LHCN-M2 (cell line): Measurements from ENCODE around the gene COL17A1. TPM values are rescaled to one million over a fixed set of nuclear protein-coding genes. Genes with fewer than 3 reads are reported as not detected.

Source experiments
- DNase-seq: peaks from one replicate; pipeline ENCODE4 v3.0.0-alpha.2; 2012; ENCODE audit warnings: low read depth
- total RNA-seq: library from RNA; depleted of rRNA; stranded (reverse); fragments of >200 nt; gene quantifications from 2 replicates; pipeline ENCODE4 v1.2.3, GENCODE V29; 2014

COL17A1 gene
- total RNA-seq, 1 experiment from 2014 or later = not detected

GRCh38 chr10:104053201-104053600, 32.5 kb downstream of the COL17A1 start:
- DNase-seq = no peak

DNA sequence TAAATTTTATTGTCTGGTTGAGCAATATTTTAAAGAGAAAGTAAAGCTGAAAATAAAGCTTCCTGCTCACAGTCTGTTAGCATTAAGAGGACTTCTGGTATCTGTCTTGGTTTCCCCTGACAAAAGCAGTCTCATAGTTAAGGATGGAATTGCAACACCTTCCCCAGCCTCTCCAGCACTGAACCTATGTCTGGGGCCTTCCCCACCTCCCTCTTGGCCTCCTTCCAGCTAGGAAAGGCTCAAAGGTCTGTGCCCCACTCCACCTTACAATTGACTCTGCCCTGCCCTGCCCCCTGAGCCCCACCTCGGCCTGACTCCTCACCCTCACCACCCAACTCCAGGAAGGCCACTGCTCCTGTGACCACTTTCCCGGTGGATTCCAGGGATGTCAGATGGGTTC, 33.2 kb downstream of the COL17A1 start:
- no peak for DNase-seq

DNA sequence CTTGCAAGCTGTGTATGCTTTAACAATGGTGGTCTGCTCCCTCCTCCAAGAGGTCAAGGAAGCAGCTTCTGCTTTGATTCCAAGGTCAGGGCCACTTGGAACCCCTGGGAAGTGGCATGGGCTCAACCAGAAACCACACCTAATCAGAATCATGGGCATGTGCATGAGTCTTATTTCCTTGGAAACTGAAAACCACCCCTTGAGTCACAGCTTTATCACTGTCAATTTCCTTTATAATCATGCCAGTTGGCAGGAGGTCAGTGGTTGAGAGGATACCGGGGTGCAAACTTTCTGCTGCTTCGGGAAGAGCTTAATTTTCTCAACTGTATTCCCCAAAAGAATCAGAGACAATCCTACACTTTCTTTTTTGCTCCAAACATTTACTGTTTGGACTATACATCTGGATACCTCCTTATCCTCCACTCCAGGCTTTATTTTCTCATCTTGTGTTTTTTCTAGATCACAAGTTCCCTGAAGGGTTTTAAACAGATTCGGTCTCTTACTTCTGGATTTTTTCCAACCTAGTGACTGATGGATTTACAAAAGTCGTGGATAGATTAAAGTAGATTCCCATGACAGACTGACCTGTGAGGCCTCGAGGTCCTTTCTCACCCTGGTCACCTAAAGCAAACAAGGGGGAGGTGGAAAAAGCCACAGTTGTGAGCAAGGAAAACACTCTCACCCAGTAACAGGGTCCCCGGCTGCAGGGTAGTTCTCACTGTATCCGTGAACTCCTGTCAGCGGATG, 36.0 kb downstream of the COL17A1 start:
- peak; percentile 83 for DNase-seq

DNA sequence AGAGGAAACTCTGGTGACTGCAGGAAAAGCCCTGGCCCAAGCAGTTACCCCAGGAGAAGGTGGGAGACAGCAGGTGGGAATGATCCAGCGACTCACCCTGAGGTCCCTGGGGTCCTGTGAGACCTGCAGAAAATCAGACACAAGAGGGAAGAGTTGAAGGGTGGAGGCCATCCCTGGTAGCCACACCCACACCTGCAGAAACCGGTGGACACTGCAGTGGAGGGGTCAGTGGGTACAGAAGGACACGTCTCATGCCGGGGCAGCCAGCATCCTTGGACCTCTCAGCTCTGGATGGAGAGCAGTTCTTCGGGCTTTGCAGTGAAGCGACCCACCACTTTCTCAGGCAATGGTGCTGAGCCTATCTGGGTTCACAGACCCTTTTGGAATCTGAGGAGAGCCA, 39.0 kb downstream of the COL17A1 start:
- DNase-seq = no peak

- DNase-seq = peak; percentile 61
Observed at GRCh38 chr10:104045151-104046089, 40.3 kb downstream of the COL17A1 start.

GRCh38 chr10:104043854-104044253, 41.8 kb downstream of the COL17A1 start:
- no peak for DNase-seq

DNA sequence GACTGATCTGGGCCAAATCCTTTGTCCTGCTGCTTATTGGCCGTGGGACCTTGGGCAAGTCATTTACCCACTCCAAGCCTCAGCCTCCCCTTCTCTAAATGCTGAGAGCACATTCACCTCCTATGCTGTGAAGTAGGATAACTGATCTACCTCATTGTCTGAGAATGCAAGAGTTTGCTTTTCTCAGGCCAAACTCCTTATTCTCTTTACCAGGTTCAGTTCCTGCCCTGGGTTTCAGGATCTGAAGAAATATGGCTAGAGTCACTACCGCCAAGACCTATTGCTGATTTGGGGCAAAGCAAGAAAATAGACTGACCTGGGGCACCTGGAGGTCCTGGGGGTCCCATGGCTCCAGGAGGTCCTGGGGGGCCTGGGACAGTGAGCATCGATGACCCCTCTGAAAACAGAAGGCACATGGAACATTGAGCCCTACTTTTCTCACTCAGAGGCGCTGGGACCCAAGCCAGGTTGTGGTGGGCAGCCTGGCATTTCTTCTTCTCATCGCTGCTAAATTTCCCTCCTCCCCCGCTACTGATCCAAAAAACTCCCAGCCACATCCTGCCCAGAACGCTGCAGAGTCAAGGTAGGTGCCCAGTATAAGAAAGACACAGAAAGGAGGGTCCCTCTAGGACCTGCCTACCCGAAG, 42.4 kb downstream of the COL17A1 start:
- no peak for DNase-seq

DNA sequence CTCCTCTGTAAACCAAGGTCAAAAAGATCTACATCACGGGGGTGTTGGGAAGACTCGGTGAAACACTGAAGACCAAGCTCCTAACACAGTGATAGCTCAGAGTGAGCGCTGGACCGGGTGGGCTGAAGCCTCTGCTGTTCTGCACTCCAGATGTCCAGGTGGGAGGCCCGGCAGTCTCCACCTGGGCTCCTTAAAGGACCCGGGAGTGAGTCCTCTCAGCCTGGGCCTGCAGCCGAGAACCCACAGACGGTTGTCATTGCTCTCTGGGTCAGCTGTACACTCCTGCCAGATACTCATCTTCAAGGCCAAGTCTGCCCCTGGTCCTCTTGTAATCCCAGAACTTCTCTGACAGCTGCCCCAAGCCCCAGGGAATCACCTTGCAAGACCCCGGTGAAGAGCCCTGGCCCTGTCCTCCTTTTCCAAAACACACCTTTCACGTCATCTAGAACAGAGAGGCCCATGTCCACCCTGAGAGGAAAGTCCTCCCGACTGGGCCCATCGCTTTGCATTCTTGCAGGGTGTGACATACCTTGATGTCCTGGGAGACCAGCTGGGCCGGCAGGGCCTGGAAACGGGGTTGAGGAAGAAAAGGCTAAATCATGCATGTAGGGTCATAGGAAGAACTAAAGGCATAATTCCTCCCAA, 43.7 kb downstream of the COL17A1 start:
- DNase-seq = no peak

- no peak for DNase-seq
Observed at GRCh38 chr10:104040862-104041789, 44.6 kb downstream of the COL17A1 start.

GRCh38 chr10:104040382-104040781, 45.3 kb downstream of the COL17A1 start:
- DNase-seq = no peak

DNA sequence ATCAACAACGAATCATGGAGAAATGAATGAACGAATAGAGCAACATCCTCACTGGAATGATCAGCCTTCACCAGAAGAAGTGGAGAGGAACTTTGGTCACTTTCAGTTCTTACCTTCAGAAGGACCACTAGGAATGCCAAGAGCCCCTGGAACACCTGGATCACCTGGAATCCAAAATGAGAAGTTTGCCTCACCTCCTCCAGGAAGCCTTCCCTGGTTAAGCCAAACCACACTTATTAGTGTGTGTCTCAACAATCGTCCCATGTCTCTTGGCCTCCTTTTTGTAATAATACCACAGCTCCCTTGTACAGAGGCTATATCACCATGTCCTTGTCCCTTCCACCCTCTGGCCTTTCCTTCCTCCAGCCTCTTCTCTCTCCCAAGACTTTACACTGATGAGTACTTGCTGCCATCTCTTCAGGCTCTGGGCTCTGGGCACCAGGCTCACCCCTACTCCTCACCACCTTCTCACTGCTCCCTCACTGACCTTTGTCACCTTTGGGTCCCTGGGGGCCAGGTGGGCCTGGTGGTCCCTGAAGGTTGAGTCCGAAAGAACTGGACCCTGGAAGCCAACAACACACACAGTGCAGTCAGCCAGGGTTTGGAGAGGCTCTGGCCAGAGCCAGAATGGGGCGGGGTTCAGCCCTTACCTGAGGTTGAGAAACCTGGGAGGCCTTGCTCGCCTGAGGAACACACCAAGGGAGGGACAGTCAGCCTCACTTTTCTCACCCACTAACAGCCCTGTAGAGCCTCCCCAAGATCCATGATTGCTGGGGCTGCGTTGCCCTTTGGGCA, 46.5 kb downstream of the COL17A1 start:
- no peak for DNase-seq

GRCh38 chr10:104038537-104038936, 47.1 kb downstream of the COL17A1 start:
- DNase-seq = no peak

DNA sequence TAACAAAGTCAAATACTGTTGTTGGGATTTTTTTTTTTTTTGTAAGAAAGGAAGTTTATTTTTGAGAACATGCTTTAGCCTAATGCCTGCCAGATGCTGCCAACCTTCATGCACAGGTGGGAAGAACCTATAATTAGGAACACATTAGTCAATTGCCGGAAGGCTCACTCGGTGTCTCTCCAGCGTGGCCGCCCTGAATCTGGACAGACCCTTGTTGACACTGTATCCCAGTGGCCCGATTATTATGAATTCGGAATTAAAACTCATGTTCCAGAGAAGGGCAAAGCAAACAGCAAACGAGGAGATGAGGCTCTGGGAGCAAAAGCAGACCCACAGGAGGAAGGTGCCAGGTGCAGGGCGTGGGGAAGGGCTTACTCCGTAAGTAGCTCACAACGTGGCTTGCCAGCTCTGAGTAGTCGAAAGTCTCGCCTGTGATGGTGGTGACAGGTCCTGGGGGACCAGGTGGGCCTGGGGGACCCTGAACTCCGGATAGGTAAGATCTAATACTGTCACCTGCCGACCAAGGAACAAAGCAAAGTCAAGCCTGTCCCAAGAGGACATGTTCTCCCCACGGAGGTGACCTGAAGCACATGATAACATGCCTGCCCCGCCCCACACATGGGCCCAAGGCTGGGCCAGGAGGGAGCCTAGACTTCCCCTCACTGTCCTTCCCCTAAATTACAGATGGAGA, 48.3 kb downstream of the COL17A1 start:
- DNase-seq = no peak

GRCh38 chr10:104036518-104037260, 49.0 kb downstream of the COL17A1 start:
- DNase-seq = no peak

GRCh38 chr10:104036069-104036384, 49.7 kb downstream of the COL17A1 start:
- no peak for DNase-seq

- no peak for DNase-seq
Observed at GRCh38 chr10:104035194-104036068, 50.2 kb downstream of the COL17A1 start.

DNA sequence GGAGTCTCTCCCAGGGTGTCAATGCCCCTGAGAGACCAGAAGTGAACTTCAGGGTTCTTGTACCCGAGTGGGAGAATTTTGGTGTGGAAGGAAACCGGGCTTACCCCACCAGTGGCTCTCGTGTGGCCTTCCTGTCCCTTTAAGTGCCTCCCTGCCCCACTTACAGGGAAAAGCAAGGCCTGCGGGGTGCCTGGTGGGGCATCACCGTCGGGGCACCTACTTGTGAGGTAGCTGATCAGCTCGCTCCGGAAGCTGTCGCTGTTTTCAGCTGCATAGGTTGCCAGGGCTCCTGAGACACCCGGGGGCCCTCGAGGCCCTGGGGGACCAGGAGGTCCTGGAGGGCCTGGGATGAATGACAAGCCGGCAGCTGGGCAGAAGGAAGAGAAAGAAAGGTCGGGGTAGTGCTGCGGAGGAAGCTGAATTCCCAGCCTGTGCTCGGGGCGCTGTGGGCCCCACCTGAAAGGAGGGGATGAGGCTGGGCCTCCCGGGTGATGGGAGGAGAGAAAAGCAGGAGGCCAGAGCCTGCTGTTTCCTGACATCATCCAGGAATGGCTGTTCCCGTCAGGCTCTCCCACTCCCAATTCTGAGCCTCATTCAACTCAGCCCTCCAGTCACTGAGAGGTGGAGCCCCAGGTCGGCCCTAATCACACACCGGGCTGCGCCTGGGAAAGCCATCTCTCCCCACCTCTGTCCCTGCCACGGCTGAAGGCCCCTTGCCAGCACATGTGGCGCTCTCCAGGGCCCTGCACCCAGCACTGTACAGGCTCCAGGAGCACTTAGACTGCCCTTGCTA, 51.1 kb downstream of the COL17A1 start:
- no peak for DNase-seq
